ENCODE measurements around the gene ZNF609.

DNA sequence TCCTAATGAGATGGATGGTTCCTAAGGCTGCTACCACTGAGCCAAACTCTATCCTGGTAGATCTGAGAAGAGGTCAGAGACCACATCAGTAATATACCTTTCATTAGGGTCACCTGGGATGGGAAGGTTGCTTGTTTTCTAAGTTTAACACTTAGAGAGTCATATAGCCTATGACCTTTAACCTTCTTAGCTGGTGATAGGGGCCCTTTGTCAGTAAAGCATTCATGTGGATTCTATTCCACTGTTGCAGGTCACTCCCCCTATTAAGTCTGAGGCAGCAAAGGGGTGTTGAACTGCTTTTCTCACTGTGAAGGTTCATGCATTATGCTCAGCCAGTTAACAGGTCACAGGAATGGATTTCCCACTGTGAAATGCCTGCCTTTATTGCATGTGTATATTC lies 6.1 kb upstream of the ZNF609 start:
- TF ChIP-seq, protein P1, sequence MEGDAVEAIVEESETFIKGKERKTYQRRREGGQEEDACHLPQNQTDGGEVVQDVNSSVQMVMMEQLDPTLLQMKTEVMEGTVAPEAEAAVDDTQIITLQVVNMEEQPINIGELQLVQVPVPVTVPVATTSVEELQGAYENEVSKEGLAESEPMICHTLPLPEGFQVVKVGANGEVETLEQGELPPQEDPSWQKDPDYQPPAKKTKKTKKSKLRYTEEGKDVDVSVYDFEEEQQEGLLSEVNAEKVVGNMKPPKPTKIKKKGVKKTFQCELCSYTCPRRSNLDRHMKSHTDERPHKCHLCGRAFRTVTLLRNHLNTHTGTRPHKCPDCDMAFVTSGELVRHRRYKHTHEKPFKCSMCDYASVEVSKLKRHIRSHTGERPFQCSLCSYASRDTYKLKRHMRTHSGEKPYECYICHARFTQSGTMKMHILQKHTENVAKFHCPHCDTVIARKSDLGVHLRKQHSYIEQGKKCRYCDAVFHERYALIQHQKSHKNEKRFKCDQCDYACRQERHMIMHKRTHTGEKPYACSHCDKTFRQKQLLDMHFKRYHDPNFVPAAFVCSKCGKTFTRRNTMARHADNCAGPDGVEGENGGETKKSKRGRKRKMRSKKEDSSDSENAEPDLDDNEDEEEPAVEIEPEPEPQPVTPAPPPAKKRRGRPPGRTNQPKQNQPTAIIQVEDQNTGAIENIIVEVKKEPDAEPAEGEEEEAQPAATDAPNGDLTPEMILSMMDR (optimal IDR thresholded peaks at IDR 0.05 in 1 of 3, IDR thresholded peaks at IDR 0.05 in 1 of 3, conservative IDR thresholded peaks at IDR 0.05 in 1 of 3; ENCODE audit: extremely low read depth in 1 of 3, insufficient read depth in 2 of 3, low read length in 3 of 3): no peak
- no peak for TF ChIP-seq EZH2 (IDR thresholded peaks at IDR 0.05; ENCODE audit: low read length)
